HepG2 (cell line): ENCODE data around the gene SIKE1. TPM values are rescaled to one million over a fixed set of nuclear protein-coding genes. Genes with fewer than 3 reads are reported as not detected.

Source experiments
- BCL3 ChIP-seq: sonication (generic); formaldehyde crosslinking; IDR thresholded peaks from 2 replicates; pipeline ENCODE4 v1.5.1; 2020; ENCODE audit warnings: mild to moderate bottlenecking, missing genetic modification reagents, moderate library complexity
- BRCA1 ChIP-seq: sonication (generic); formaldehyde crosslinking; IDR thresholded peaks from 2 replicates; pipeline ENCODE4 v1.4.0; 2020; ENCODE audit warnings: missing genetic modification reagents
- CEBPG ChIP-seq: IDR thresholded peaks from 2 replicates; pipeline ENCODE4 v1.6.1; 2016
- E2F5 ChIP-seq: sonication (generic); formaldehyde crosslinking; conservative IDR thresholded peaks from 2 replicates; pipeline ENCODE4 v1.4.0; 2020; ENCODE audit warnings: missing genetic modification reagents
- HBP1 ChIP-seq: IDR thresholded peaks from 2 replicates; pipeline ENCODE4 v1.6.1; 2016; ENCODE audit warnings: low read depth, control low read depth
- NFKB2 ChIP-seq: sonication (generic); formaldehyde crosslinking; IDR thresholded peaks from 2 replicates; pipeline ENCODE4 v1.4.0; 2020; ENCODE audit warnings: missing genetic modification reagents, borderline replicate concordance
- PAXIP1 ChIP-seq: sonication (generic); formaldehyde crosslinking; conservative IDR thresholded peaks from 2 replicates; pipeline ENCODE4 v1.4.0; 2020; ENCODE audit warnings: mild to moderate bottlenecking, missing genetic modification reagents, moderate library complexity
- POGZ ChIP-seq: sonication (generic); formaldehyde crosslinking; IDR thresholded peaks from 2 replicates; pipeline ENCODE4 v1.4.0; 2020; ENCODE audit warnings: mild to moderate bottlenecking, missing genetic modification reagents
- REPIN1 ChIP-seq: sonication (generic); formaldehyde crosslinking; IDR thresholded peaks from 2 replicates; pipeline ENCODE4 v1.8.0; 2022; ENCODE audit warnings: missing genetic modification reagents, low read depth, mild to moderate bottlenecking, borderline replicate concordance
- SALL2 ChIP-seq: sonication (generic); formaldehyde crosslinking; IDR thresholded peaks from 2 replicates; pipeline ENCODE4 v1.8.1; 2023; ENCODE audit warnings: mild to moderate bottlenecking, missing genetic modification reagents, inconsistent platforms
- SMAD3 ChIP-seq: sonication (generic); formaldehyde crosslinking; IDR thresholded peaks from 2 replicates; pipeline ENCODE4 v1.4.0; 2020; ENCODE audit warnings: missing genetic modification reagents
- TEAD3 ChIP-seq: optimal IDR thresholded peaks from 2 replicates; pipeline ENCODE3; 2016; ENCODE audit warnings: borderline replicate concordance
- ZBTB10 ChIP-seq: sonication (generic); formaldehyde crosslinking; IDR thresholded peaks from 2 replicates; pipeline ENCODE4 v1.4.0; 2020; ENCODE audit warnings: missing genetic modification reagents, borderline replicate concordance
- ZNF556 ChIP-seq: sonication (generic); formaldehyde crosslinking; IDR thresholded peaks from 2 replicates; pipeline ENCODE4 v1.4.0; 2020; ENCODE audit warnings: mild to moderate bottlenecking, missing genetic modification reagents, borderline replicate concordance
- ZZZ3 ChIP-seq: sonication (generic); formaldehyde crosslinking; IDR thresholded peaks from 2 replicates; pipeline ENCODE4 v1.4.0; 2020; ENCODE audit warnings: missing genetic modification reagents, mild to moderate bottlenecking, borderline replicate concordance
- polyA plus RNA-seq, 8 experiments: library from polyadenylated mRNA; depleted of rRNA in 3 of 8; stranded (reverse) in 7 of 8; unstranded in 1 of 8; fragments of >200 nt; fragmentation: Illumina TruSeq in 4 of 8; extraction: Trizol in 4 of 8; gene quantifications; 2 replicates each; pipeline versions ENCODE4 v1.2.1 to v1.2.3, GENCODE V29; 2011 to 2016; ENCODE audit warnings: low read depth in 4 of 8, missing spikeins in 1 of 8, mixed read lengths in 1 of 8; ENCODE audit not compliant: insufficient read depth in 1 of 8
- total RNA-seq, 5 experiments: library from RNA; depleted of rRNA; stranded (reverse); fragments of >200 nt; fragmentation: Illumina TruSeq; extraction: Trizol; gene quantifications; 2 replicates each; pipeline ENCODE4 v1.2.3, GENCODE V29; 2016; ENCODE audit warnings: low read depth in 1 of 5
- TF ChIP-seq, protein P1 (sequence below): sonication (generic); formaldehyde crosslinking; IDR thresholded peaks from 2 replicates; pipeline ENCODE4 v1.5.1; 2020; ENCODE audit warnings: mild to moderate bottlenecking, moderate library complexity, missing genetic modification reagents

The SIKE1 gene
- total and polyA plus RNA-seq, 2 of the 13 experiments (the other 11 are each of a cell fraction or from before 2014, with no cell fraction given): 36.5 to 58.4 TPM

GRCh38 chr1:114780344-114781226 is at the start of gene SIKE1 (continued):
- TF ChIP-seq HBP1 (CRISPR knock-in tag) (peak; percentile 65; the same call in 1 of the 2 replicates), BCL3 (CRISPR knock-in tag) (peak; percentile 79; the same call in 1 of the 2 replicates), CEBPG (CRISPR knock-in tag) (no peak), ZNF556 (CRISPR knock-in tag) (peak; percentile 84; the same call in 1 of the 2 replicates), ZBTB10 (no peak), REPIN1 (CRISPR knock-in tag) (peak; percentile 64; the same call in 1 of the 2 replicates), PAXIP1 (peak; percentile 60), BRCA1 (CRISPR knock-in tag) (no peak), E2F5 (CRISPR knock-in tag) (no peak), ZZZ3 (peak; percentile 79; the same call in 1 of the 2 replicates), NFKB2 (CRISPR knock-in tag) (peak; percentile 62; the same call in 1 of the 2 replicates), POGZ (CRISPR knock-in tag) (peak; percentile 97), TEAD3 (CRISPR knock-in tag) (peak; percentile 25), SMAD3 (peak; percentile 85), SALL2 (CRISPR knock-in tag) (peak; percentile 28; the same call in 1 of the 2 replicates)
- TF ChIP-seq, protein P1, sequence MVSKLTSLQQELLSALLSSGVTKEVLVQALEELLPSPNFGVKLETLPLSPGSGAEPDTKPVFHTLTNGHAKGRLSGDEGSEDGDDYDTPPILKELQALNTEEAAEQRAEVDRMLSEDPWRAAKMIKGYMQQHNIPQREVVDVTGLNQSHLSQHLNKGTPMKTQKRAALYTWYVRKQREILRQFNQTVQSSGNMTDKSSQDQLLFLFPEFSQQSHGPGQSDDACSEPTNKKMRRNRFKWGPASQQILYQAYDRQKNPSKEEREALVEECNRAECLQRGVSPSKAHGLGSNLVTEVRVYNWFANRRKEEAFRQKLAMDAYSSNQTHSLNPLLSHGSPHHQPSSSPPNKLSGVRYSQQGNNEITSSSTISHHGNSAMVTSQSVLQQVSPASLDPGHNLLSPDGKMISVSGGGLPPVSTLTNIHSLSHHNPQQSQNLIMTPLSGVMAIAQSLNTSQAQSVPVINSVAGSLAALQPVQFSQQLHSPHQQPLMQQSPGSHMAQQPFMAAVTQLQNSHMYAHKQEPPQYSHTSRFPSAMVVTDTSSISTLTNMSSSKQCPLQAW (CRISPR knock-in tag): peak; percentile 83
